SK-N-SH (cell line): Measurements from ENCODE around the gene TRIM9. TPM values are rescaled to one million over a fixed set of nuclear protein-coding genes. Genes with fewer than 3 reads are reported as not detected.

Experiments
- CTCF ChIA-PET: fragments of 300-600, 350-600 bp; formaldehyde crosslinking; extraction: SDS; loops from one replicate; lab custom pipeline; 2021; lab: Yijun Ruan, JAX
- POLR2A ChIA-PET: fragments of 350-600 bp; sonication (Branson Sonifier 250); formaldehyde crosslinking; extraction: SDS; loops from one replicate; lab custom pipeline; 2020; ENCODE audit warnings: antibody characterized with exemption, inconsistent platforms; lab: Yijun Ruan, JAX
- DNase-seq: peaks from one replicate; pipeline ENCODE4 v3.0.0; 2012
- H2AFZ ChIP-seq: fragments of 200-600 bp; sonication (generic); 2 replicates; pipeline ENCODE4 v1.8.1; 2016; ENCODE audit warnings: antibody characterized with exemption, mild to moderate bottlenecking, low read depth
- H3F3A ChIP-seq: fragments of 200-600 bp; sonication (generic); replicated peaks from 2 replicates; pipeline ENCODE3; 2016; ENCODE audit warnings: antibody characterized with exemption, mild to moderate bottlenecking; ENCODE audit not compliant: insufficient read depth
- H3K27ac ChIP-seq, 2 experiments: fragments of 200-500 bp in 1 of 2; fragments of 200-600 bp in 1 of 2; sonication (Bioruptor generic) in 1 of 2; sonication (generic), shearing (Covaris generic) in 1 of 2; 2 replicates each; pipeline versions ENCODE4 v1.5.1 to v1.6.1; 2014 to 2016; ENCODE audit warnings: low read depth in 2 of 2, inconsistent platforms in 1 of 2, low read length in 1 of 2, mild to moderate bottlenecking in 1 of 2, mixed read lengths in 1 of 2
- H3K27me3 ChIP-seq: fragments of 200-600 bp; sonication (generic), shearing (Covaris generic); 2 replicates; pipeline ENCODE4 v1.6.1; 2016; ENCODE audit warnings: mixed run types; ENCODE audit not compliant: insufficient read depth
- H3K36me3 ChIP-seq, 2 experiments: fragments of 200-500 bp in 1 of 2; fragments of 200-600 bp in 1 of 2; sonication (Bioruptor generic) in 1 of 2; sonication (generic) in 1 of 2; replicated peaks in 1 of 2; 2 replicates each; pipeline versions ENCODE3 to v1.5.1; 2014 to 2016; ENCODE audit warnings: low read length in 1 of 2, mild to moderate bottlenecking in 1 of 2; ENCODE audit not compliant: insufficient read depth in 2 of 2, control insufficient read depth in 1 of 2
- H3K4me1 ChIP-seq, 2 experiments: fragments of 200-500 bp in 1 of 2; fragments of 200-600 bp in 1 of 2; sonication (Bioruptor generic) in 1 of 2; sonication (generic), shearing (Covaris generic) in 1 of 2; 2 replicates each; pipeline versions ENCODE4 v1.5.1 to v1.6.1; 2014 to 2016; ENCODE audit warnings: low read depth in 1 of 2, low read length in 1 of 2, mixed run types in 1 of 2; ENCODE audit not compliant: insufficient read depth in 2 of 2, control insufficient read depth in 1 of 2
- H3K4me2 ChIP-seq: fragments of 200-600 bp; sonication (generic), shearing (Covaris generic); 2 replicates; pipeline ENCODE4 v1.6.1; 2017; ENCODE audit warnings: mixed run types
- H3K4me3 ChIP-seq, 2 experiments: fragments of 200-500 bp in 1 of 2; fragments of 200-600 bp in 1 of 2; sonication (Bioruptor generic) in 1 of 2; sonication (generic), shearing (Covaris generic) in 1 of 2; 2 replicates each; pipeline versions ENCODE4 v1.5.1 to v1.8.1; 2014 to 2016; ENCODE audit warnings: low read depth in 2 of 2, inconsistent platforms in 1 of 2, low read length in 1 of 2, mild to moderate bottlenecking in 1 of 2, mixed read lengths in 1 of 2, moderate library complexity in 1 of 2
- H3K79me2 ChIP-seq: fragments of 200-600 bp; sonication (generic); 2 replicates; pipeline ENCODE4 v1.8.1; 2017; ENCODE audit warnings: mild to moderate bottlenecking; ENCODE audit not compliant: insufficient read depth
- H3K9ac ChIP-seq: fragments of 200-600 bp; sonication (generic); 2 replicates; pipeline ENCODE4 v1.6.1; 2017; ENCODE audit warnings: mixed run types
- H3K9me2 ChIP-seq: fragments of 200-600 bp; sonication (generic); 2 replicates; pipeline ENCODE4 v1.6.1; 2017; ENCODE audit warnings: mixed run types
- H3K9me3 ChIP-seq: fragments of 200-600 bp; sonication (generic); 2 replicates; pipeline ENCODE4 v1.6.1; 2017; ENCODE audit warnings: mixed run types, mild to moderate bottlenecking, moderate library complexity
- H4K20me1 ChIP-seq: fragments of 200-600 bp; sonication (generic); 2 replicates; pipeline ENCODE4 v1.6.1; 2017; ENCODE audit warnings: mild to moderate bottlenecking, mixed run types; ENCODE audit not compliant: insufficient read depth
- CHD2 ChIP-seq: fragments of 150-350 bp; IDR thresholded peaks from 2 replicates; pipeline ENCODE4 v1.6.1; 2018; ENCODE audit warnings: low read length; ENCODE audit not compliant: partially characterized antibody
- CTCF ChIP-seq: fragments of 200-600 bp; sonication (generic); IDR thresholded peaks from 2 replicates; pipeline ENCODE4 v1.6.1; 2017; ENCODE audit warnings: antibody characterized with exemption, mild to moderate bottlenecking, moderate library complexity
- EP300 ChIP-seq, 2 experiments: IDR thresholded peaks; 2 replicates each; pipeline versions ENCODE4 v1.4.0 to v1.6.1; 2012; ENCODE audit warnings: borderline replicate concordance in 1 of 2, low read depth in 1 of 2, low read length in 1 of 2
- GABPA ChIP-seq: IDR thresholded peaks from 2 replicates; pipeline ENCODE4 v1.4.0; 2012; ENCODE audit warnings: low read depth, mild to moderate bottlenecking
- GATA2 ChIP-seq: sonication (generic); formaldehyde crosslinking; IDR thresholded peaks from 2 replicates; pipeline ENCODE4 v1.5.0; 2020; ENCODE audit warnings: mild to moderate bottlenecking, missing genetic modification reagents
- MAX ChIP-seq: IDR thresholded peaks from 2 replicates; pipeline ENCODE4 v1.4.0; 2012; ENCODE audit warnings: low read depth
- MEF2A ChIP-seq: IDR thresholded peaks from 2 replicates; pipeline ENCODE4 v1.4.0; 2012; ENCODE audit warnings: low read depth, borderline replicate concordance
- NRF1 ChIP-seq: IDR thresholded peaks from 2 replicates; pipeline ENCODE4 v1.6.1; 2012; ENCODE audit warnings: low read depth, mild to moderate bottlenecking, low read length
- PBX3 ChIP-seq: IDR thresholded peaks from 2 replicates; pipeline ENCODE4; 2012
- RXRA ChIP-seq: IDR thresholded peaks from 2 replicates; pipeline ENCODE4 v1.4.0; 2012; ENCODE audit warnings: low read depth, mild to moderate bottlenecking, borderline replicate concordance
- SMC3 ChIP-seq: IDR thresholded peaks from 2 replicates; pipeline ENCODE4 v1.6.1; 2012; ENCODE audit warnings: low read depth, low read length, improper control_type of control experiment
- TCF12 ChIP-seq: IDR thresholded peaks from 2 replicates; pipeline ENCODE4 v1.4.0; 2012
- TEAD4 ChIP-seq: IDR thresholded peaks from 2 replicates; pipeline ENCODE4 v1.4.0; 2012; ENCODE audit warnings: mild to moderate bottlenecking, borderline replicate concordance; ENCODE audit not compliant: insufficient read depth
- USF1 ChIP-seq: IDR thresholded peaks from 2 replicates; pipeline ENCODE4 v1.4.0; 2012; ENCODE audit warnings: low read depth, borderline replicate concordance
- USF2 ChIP-seq: fragments of 150-350 bp; IDR thresholded peaks from 2 replicates; pipeline ENCODE4 v1.6.1; 2017; ENCODE audit warnings: antibody characterized with exemption, low read length, low read depth, borderline replicate concordance
- YY1 ChIP-seq: IDR thresholded peaks from 2 replicates; pipeline ENCODE4 v1.4.0; 2012; ENCODE audit warnings: low read depth, mild to moderate bottlenecking
- ZBTB33 ChIP-seq: IDR thresholded peaks from 2 replicates; pipeline ENCODE4 v1.4.0; 2012; ENCODE audit warnings: low read depth, borderline replicate concordance
- WGBS: methylation state at CpG from one replicate; pipeline ENCODE4 v1.1.6; 2017; ENCODE audit warnings: low lambda C conversion rate; 5-methylcytosine and 5-hydroxymethylcytosine counted together
- polyA plus RNA-seq, 3 experiments: library from polyadenylated mRNA; depleted of rRNA; stranded (reverse); fragments of >200 nt; gene quantifications; 2 replicates each; pipeline ENCODE4 v1.2.3, GENCODE V29; 2012

Gene TRIM9
- polyA plus RNA-seq, 1 of the 3 experiments (the other 2 are of a cell fraction) = 3.9 TPM

- no peaks in the 10 kb centered on the region for H3K9me2 ChIP-seq
- TF ChIP-seq EP300 (IDR thresholded peaks at IDR 0.05; ENCODE audit: borderline replicate concordance in 1 of 2, low read depth in 1 of 2, low read length in 1 of 2) = no peak
- no peak for TF ChIP-seq GABPA
- no peak for TF ChIP-seq ZBTB33
- TF ChIP-seq MAX = no peak
- TF ChIP-seq RXRA = no peak
- TF ChIP-seq TCF12 = no peak
- no peak for TF ChIP-seq GATA2 (CRISPR knock-in tag)
- TF ChIP-seq CTCF = no peak
- TF ChIP-seq YY1 = no peak
- TF ChIP-seq NRF1 = no peak
- TF ChIP-seq TEAD4 = no peak
- TF ChIP-seq USF2 = no peak
- TF ChIP-seq, all 33 proteins: peak for 0
- H3K27me3 ChIP-seq = no peaks in the 10 kb centered on the region
- H3K9ac ChIP-seq = no peak overlapping the region
- CTCF ChIA-PET = interaction anchor here (0.7 kb wide), 1 partner anchor 79 kb away, joined by 3 read pairs; no protein-coding TSS in a partner anchor
- no peak overlapping the region for H3K4me2 ChIP-seq
- WGBS = 98% methylated on average over 5 of the region's 5 CpGs
- H3K9me3 ChIP-seq = no peaks in the 10 kb centered on the region
- POLR2A ChIA-PET = interaction anchor here (0.7 kb wide), 1 partner anchor 15 kb away, joined by 3 read pairs; no protein-coding TSS in a partner anchor
- no peak overlapping the region for H3K4me3 ChIP-seq
- H4K20me1 ChIP-seq = no peaks in the 10 kb centered on the region
- no peak for DNase-seq
- H3K27ac ChIP-seq = no peak overlapping the region
- no peaks in the 10 kb centered on the region for H3F3A ChIP-seq
- no peaks in the 10 kb centered on the region for H3K4me1 ChIP-seq
- H3K79me2 ChIP-seq = no peaks in the 10 kb centered on the region
- no peak overlapping the region for H2AFZ ChIP-seq
- H3K36me3 ChIP-seq = no peaks in the 10 kb centered on the region
These were observed 29.1 kb upstream of the TRIM9 start for GRCh38 chr14:51124029-51124428.

GRCh38 chr14:51121096-51121495 lies 26.2 kb upstream of the TRIM9 start:
- no peak overlapping the region for H3K4me3 ChIP-seq
- 66% methylated on average over 3 of the region's 3 CpGs for WGBS
- no peaks in the 10 kb centered on the region for H3K9me2 ChIP-seq
- no peaks in the 10 kb centered on the region for H3K4me1 ChIP-seq
- POLR2A ChIA-PET = no interaction called here
- H3K4me2 ChIP-seq = no peak overlapping the region
- no peaks in the 10 kb centered on the region for H3K27me3 ChIP-seq
- H2AFZ ChIP-seq = no peak overlapping the region
- H4K20me1 ChIP-seq = no peaks in the 10 kb centered on the region
- no peak for DNase-seq
- H3K27ac ChIP-seq = no peak overlapping the region
- CTCF ChIA-PET = no interaction called here
- H3K36me3 ChIP-seq = no peaks in the 10 kb centered on the region
- H3K9me3 ChIP-seq = no peaks in the 10 kb centered on the region
- H3K9ac ChIP-seq = no peak overlapping the region
- no peaks in the 10 kb centered on the region for H3F3A ChIP-seq
- H3K79me2 ChIP-seq = no peaks in the 10 kb centered on the region
- TF ChIP-seq MEF2A (no peak), USF1 (no peak), ZBTB33 (no peak), SMC3 (no peak), PBX3 (no peak), GATA2 (CRISPR knock-in tag) (no peak), USF2 (no peak), CHD2 (no peak)
